IMR-90 (cell line): ENCODE measurements around the gene SSR1. TPM values are rescaled to one million over a fixed set of nuclear protein-coding genes. Genes with fewer than 3 reads are reported as not detected.

Experiments used
- ATAC-seq: fragments of 200-7000 bp; cut with Tn5 transposase; 2 replicates; pipeline ENCODE4 v1.9.1; 2020; ENCODE audit warnings: low read depth, mild to moderate bottlenecking, moderate library complexity
- BruUV-seq: library from RNA; stranded (reverse); fragments of 400-500 nt; replicated peaks from 2 replicates; lab custom pipeline; 2021; lab: Mats Ljungman, UMichigan
- CTCF ChIA-PET: fragments of 300-600 bp; formaldehyde crosslinking; extraction: SDS; loops from one replicate; lab custom pipeline; 2021; ENCODE audit warnings: antibody characterized with exemption; lab: Yijun Ruan, JAX
- POLR2A ChIA-PET: fragments of 300-600 bp; sonication (Branson Sonifier 250); formaldehyde crosslinking; loops from one replicate; lab custom pipeline; 2022; ENCODE audit warnings: antibody characterized with exemption; ENCODE audit not compliant: unreplicated experiment; lab: Charles Lee
- DNase-seq: peaks from one replicate; pipeline ENCODE4 v3.0.0; 2013
- H2AFZ ChIP-seq: replicated peaks from 2 replicates; pipeline ENCODE3; 2013; ENCODE audit warnings: low read length, mild to moderate bottlenecking; ENCODE audit not compliant: poor library complexity
- H2AK5ac ChIP-seq: 2 replicates; pipeline ENCODE4 v1.6.1; 2013; ENCODE audit warnings: low read depth, low read length, inconsistent platforms
- H2AK9ac ChIP-seq: replicated peaks from 2 replicates; pipeline ENCODE3; 2013; ENCODE audit warnings: mild to moderate bottlenecking, low read depth, low read length, moderate library complexity; ENCODE audit not compliant: poor library complexity
- H2BK120ac ChIP-seq: 2 replicates; pipeline ENCODE4 v1.6.1; 2013; ENCODE audit warnings: low read depth, low read length, inconsistent platforms
- H2BK15ac ChIP-seq: 3 replicates; pipeline ENCODE4 v1.6.1; 2013; ENCODE audit warnings: low read depth, low read length, inconsistent platforms
- H2BK20ac ChIP-seq: 2 replicates; pipeline ENCODE4 v1.6.1; 2013; ENCODE audit warnings: low read depth, mild to moderate bottlenecking, inconsistent platforms, low read length, moderate library complexity
- H2BK5ac ChIP-seq: 2 replicates; pipeline ENCODE4 v1.6.1; 2013; ENCODE audit warnings: mild to moderate bottlenecking, low read depth, low read length, inconsistent platforms; ENCODE audit not compliant: poor library complexity, severe bottlenecking
- H3K14ac ChIP-seq: replicated peaks from 2 replicates; pipeline ENCODE4 v1.6.1; 2013; ENCODE audit warnings: low read depth, low read length, inconsistent platforms
- H3K18ac ChIP-seq: 2 replicates; pipeline ENCODE4 v1.6.1; 2013; ENCODE audit warnings: low read depth, low read length, control low read depth
- H3K23ac ChIP-seq: 2 replicates; pipeline ENCODE4 v1.6.1; 2013; ENCODE audit warnings: low read depth, low read length, inconsistent platforms
- H3K27ac ChIP-seq: 2 replicates; pipeline ENCODE4 v1.5.1; 2013; ENCODE audit warnings: mild to moderate bottlenecking, control low read depth, low read length; ENCODE audit not compliant: insufficient read depth
- H3K27me3 ChIP-seq: 2 replicates; pipeline ENCODE4 v1.6.1; 2013; ENCODE audit warnings: low read length; ENCODE audit not compliant: control insufficient read depth, insufficient read depth
- H3K36me3 ChIP-seq: 2 replicates; pipeline ENCODE4 v1.6.1; 2013; ENCODE audit warnings: low read length, mixed read lengths; ENCODE audit not compliant: control insufficient read depth, insufficient read depth
- H3K4ac ChIP-seq: 2 replicates; pipeline ENCODE4 v1.6.1; 2013; ENCODE audit warnings: low read depth, low read length, inconsistent platforms
- H3K4me1 ChIP-seq: 2 replicates; pipeline ENCODE4 v1.6.1; 2013; ENCODE audit warnings: low read length, mixed read lengths; ENCODE audit not compliant: control insufficient read depth, insufficient read depth
- H3K4me2 ChIP-seq: 2 replicates; pipeline ENCODE4 v1.6.1; 2013; ENCODE audit warnings: low read depth, mild to moderate bottlenecking, control low read depth, low read length, moderate library complexity
- H3K4me3 ChIP-seq: 2 replicates; pipeline ENCODE4 v1.5.1; 2013; ENCODE audit warnings: low read depth, mild to moderate bottlenecking, control low read depth, low read length, moderate library complexity; ENCODE audit not compliant: insufficient read depth
- H3K56ac ChIP-seq: 2 replicates; pipeline ENCODE4 v1.6.1; 2013; ENCODE audit warnings: low read length, inconsistent platforms; ENCODE audit not compliant: insufficient read depth; ENCODE audit errors: extremely low read depth
- H3K79me1 ChIP-seq, 2 experiments: 2 replicates each; pipeline ENCODE4 v1.6.1; 2013; ENCODE audit warnings: low read length in 2 of 2, inconsistent platforms in 1 of 2, low read depth in 1 of 2
- H3K9ac ChIP-seq: 2 replicates; pipeline ENCODE4 v1.6.1; 2013; ENCODE audit warnings: low read depth, low read length, control low read depth
- H3K9me1 ChIP-seq: 2 replicates; pipeline ENCODE4 v1.6.1; 2013; ENCODE audit warnings: low read length, inconsistent platforms; ENCODE audit not compliant: insufficient read depth
- H3K9me3 ChIP-seq: 2 replicates; pipeline ENCODE4 v1.6.1; 2013; ENCODE audit warnings: low read length; ENCODE audit not compliant: control insufficient read depth, insufficient read depth
- H4K20me1 ChIP-seq: 2 replicates; pipeline ENCODE4 v1.6.1; 2013; ENCODE audit warnings: low read length, inconsistent platforms; ENCODE audit not compliant: insufficient read depth
- H4K5ac ChIP-seq: 2 replicates; pipeline ENCODE4 v1.6.1; 2013; ENCODE audit warnings: mild to moderate bottlenecking, low read depth, low read length, control low read depth
- H4K8ac ChIP-seq, 2 experiments: 2 replicates each; pipeline ENCODE4 v1.6.1; 2013; ENCODE audit warnings: low read depth in 2 of 2, low read length in 2 of 2, control low read depth in 1 of 2, inconsistent platforms in 1 of 2
- H4K91ac ChIP-seq: 2 replicates; pipeline ENCODE4 v1.6.1; 2013; ENCODE audit warnings: low read depth, low read length, inconsistent platforms; ENCODE audit not compliant: insufficient read depth
- BHLHE40 ChIP-seq: fragments of 150-350 bp; IDR thresholded peaks from 2 replicates; pipeline ENCODE4 v1.6.1; 2016; ENCODE audit warnings: mild to moderate bottlenecking, low read depth, low read length
- CEBPB ChIP-seq: IDR thresholded peaks from 2 replicates; pipeline ENCODE4 v1.6.1; 2012; ENCODE audit warnings: low read depth, low read length, improper control_type of control experiment
- CHD1 ChIP-seq: IDR thresholded peaks from 2 replicates; pipeline ENCODE4 v1.6.1; 2012; ENCODE audit warnings: low read depth, low read length, improper control_type of control experiment
- ELK1 ChIP-seq: fragments of 150-350 bp; IDR thresholded peaks from 2 replicates; pipeline ENCODE4 v1.6.1; 2016; ENCODE audit warnings: low read depth, mild to moderate bottlenecking, low read length, moderate library complexity, borderline replicate concordance
- FOS ChIP-seq: fragments of 150-350 bp; IDR thresholded peaks from 2 replicates; pipeline ENCODE4 v1.6.1; 2016; ENCODE audit warnings: low read depth, low read length
- MAFK ChIP-seq: IDR thresholded peaks from 2 replicates; pipeline ENCODE4 v1.6.1; 2012; ENCODE audit warnings: low read depth, low read length, improper control_type of control experiment
- MAZ ChIP-seq: IDR thresholded peaks from 2 replicates; pipeline ENCODE4 v1.6.1; 2012; ENCODE audit warnings: low read depth, mild to moderate bottlenecking, low read length, improper control_type of control experiment, moderate library complexity, borderline replicate concordance
- MXI1 ChIP-seq: IDR thresholded peaks from 2 replicates; pipeline ENCODE4 v1.6.1; 2012; ENCODE audit warnings: low read depth, mild to moderate bottlenecking, low read length, moderate library complexity, borderline replicate concordance
- NFE2L2 ChIP-seq: fragments of 150-350 bp; IDR thresholded peaks from 2 replicates; pipeline ENCODE4 v1.6.1; 2016; ENCODE audit warnings: low read depth, mild to moderate bottlenecking, low read length
- RAD21 ChIP-seq: IDR thresholded peaks from 2 replicates; pipeline ENCODE4 v1.6.1; 2012; ENCODE audit warnings: low read length, improper control_type of control experiment
- RCOR1 ChIP-seq: IDR thresholded peaks from 2 replicates; pipeline ENCODE4 v1.6.1; 2012; ENCODE audit warnings: mild to moderate bottlenecking, low read length, improper control_type of control experiment; ENCODE audit not compliant: insufficient replicate concordance
- SMC3 ChIP-seq: fragments of 150-350 bp; IDR thresholded peaks from 2 replicates; pipeline ENCODE4 v1.6.1; 2016; ENCODE audit warnings: low read depth, mild to moderate bottlenecking, antibody characterized with exemption, low read length, moderate library complexity
- USF2 ChIP-seq: fragments of 150-350 bp; IDR thresholded peaks from 2 replicates; pipeline ENCODE4 v1.6.1; 2017; ENCODE audit warnings: mild to moderate bottlenecking, antibody characterized with exemption, low read length, low read depth
- WGBS, 2 experiments: methylation state at CpG; one replicate each; pipeline versions ENCODE4 v1.1.5 to v1.1.7; 2013; ENCODE audit warnings: missing lambda C conversion rate in 2 of 2; ENCODE audit not compliant: insufficient read length in 1 of 2; ENCODE audit errors: extremely low coverage in 2 of 2; 5-methylcytosine and 5-hydroxymethylcytosine counted together
- dilution Hi-C: fragments of 300-500 bp; cut with HindIII; formaldehyde crosslinking; loops from one replicate; pipeline ENCODE4 v1.14.3; 2018; ENCODE audit warnings: low sequenced_read_pairs; ENCODE audit not compliant: unreplicated experiment
- in situ Hi-C: fragments of 300-500 bp; cut with MboI; formaldehyde crosslinking; loops from 3 replicates; pipeline ENCODE4 v1.14.3; 2019; ENCODE audit warnings: low sequenced_read_pairs, inconsistent platforms, mixed read lengths
- intact Hi-C: fragments of 100-400 bp; cut with micrococcal nuclease; formaldehyde crosslinking; loops from 2 replicates; pipeline ENCODE4 v1.10.0; 2022
- polyA plus RNA-seq, 3 experiments: library from polyadenylated mRNA; depleted of rRNA; stranded (reverse); fragments of >200 nt; gene quantifications; 2 replicates each; pipeline ENCODE4 v1.2.3, GENCODE V29; 2012; ENCODE audit warnings: low replicate concordance in 1 of 3
- total RNA-seq: library from RNA; depleted of rRNA; stranded (reverse); fragments of >200 nt; gene quantifications from 2 replicates; pipeline ENCODE4 v1.2.3, GENCODE V29; 2012

SSR1 gene
- total and polyA plus RNA-seq, 2 of the 4 experiments (the other 2 are of a cell fraction), result 110 to 120 TPM

DNA sequence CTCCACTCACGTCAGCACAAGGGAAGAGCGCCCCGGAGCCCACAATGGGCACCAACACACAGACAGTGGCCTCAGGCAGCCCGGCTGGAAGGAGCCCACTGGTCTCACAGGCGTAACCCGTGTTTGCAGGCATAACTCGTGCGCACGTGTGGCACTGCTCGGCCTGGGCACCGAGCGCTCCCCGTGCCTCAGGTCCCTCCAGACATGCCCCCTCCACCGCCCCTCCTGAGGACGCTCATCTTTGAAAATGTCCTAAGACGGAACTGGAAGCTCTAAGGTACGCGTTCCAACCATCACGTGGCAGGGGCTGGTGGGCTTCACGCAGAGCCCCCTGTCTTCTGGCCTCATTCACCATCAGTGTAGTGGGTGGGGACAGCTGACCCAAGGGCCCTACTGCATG, 44.6 kb downstream of the SSR1 start:
- dilution Hi-C loops, result no loop called here
- H2BK120ac ChIP-seq, result 0 out of 2 replicates have a peak overlapping the region, but pooled peaks have one; percentile 8
- H4K91ac ChIP-seq, result no peak overlapping the region
- no peak overlapping the region for H3K14ac ChIP-seq
- H3K56ac ChIP-seq, result no peak overlapping the region
- peaks cover 4% of the 10 kb centered on the region for H3K4me1 ChIP-seq
- H2AK5ac ChIP-seq, result no peak overlapping the region
- no peak overlapping the region for H3K9ac ChIP-seq
- peak overlapping the region; percentile 10 for H2AFZ ChIP-seq
- peak overlapping the region; percentile 17; the same call in 1 of the 2 replicates for H3K4ac ChIP-seq
- H3K18ac ChIP-seq, result no peak overlapping the region; the same call in 1 of the 2 replicates
- H4K8ac ChIP-seq, result no peak overlapping the region
- no peak for DNase-seq
- H2AK9ac ChIP-seq, result no peak overlapping the region
- BruUV-seq, result no TSS peak
- H3K23ac ChIP-seq, result no peak overlapping the region
- in situ Hi-C loops, result no loop called here
- ATAC-seq, result no peak
- no peak overlapping the region for H3K27ac ChIP-seq
- no peak overlapping the region for H4K5ac ChIP-seq
- peaks cover 5% of the 10 kb centered on the region for H3K9me3 ChIP-seq
- no peaks in the 10 kb centered on the region for H3K27me3 ChIP-seq
- H3K79me1 ChIP-seq, result no peaks in the 10 kb centered on the region
- H2BK5ac ChIP-seq, result no peak overlapping the region
- 97% methylated on average over 14 of the region's 20 CpGs; no CpG with 5 or more reads in 1 of the 2 experiments for WGBS, 2 experiments
- POLR2A ChIA-PET, result no interaction called here
- H3K9me1 ChIP-seq, result 0 out of 2 replicates have a peak, but pooled peaks cover 7% of the 10 kb centered on the region
- intact Hi-C loops, result no loop called here
- H2BK20ac ChIP-seq, result no peak overlapping the region
- CTCF ChIA-PET, result no interaction called here
- TF ChIP-seq CEBPB (no peak), NFE2L2 (no peak), MXI1 (no peak), SMC3 (no peak), CHD1 (no peak), RAD21 (no peak), ELK1 (no peak), BHLHE40 (no peak), USF2 (no peak), MAFK (no peak), RCOR1 (no peak), MAZ (no peak), FOS (no peak)
- no peaks in the 10 kb centered on the region for H4K20me1 ChIP-seq
- H3K4me2 ChIP-seq, result no peak overlapping the region
- no peak overlapping the region for H3K4me3 ChIP-seq
- no peaks in the 10 kb centered on the region for H3K36me3 ChIP-seq
- H2BK15ac ChIP-seq, result no peak overlapping the region
